HS-5 (cell line): ENCODE measurements around the gene PYURF.

Experiments
- DNase-seq: peaks from one replicate; pipeline ENCODE4 v3.0.0-alpha.2; 2012; ENCODE audit warnings: low read depth

Gene PYURF

GRCh38 chr4:88511236-88511635 lies 12.3 kb downstream of the PYURF start:
- no peak for DNase-seq

- no peak for DNase-seq
Observed at GRCh38 chr4:88503344-88503743, 20.2 kb downstream of the PYURF start.

- DNase-seq = no peak
Observed at GRCh38 chr4:88497859-88498409, 25.6 kb downstream of the PYURF start.

GRCh38 chr4:88489100-88489761 lies 34.3 kb downstream of the PYURF start:
- DNase-seq = no peak

GRCh38 chr4:88481537-88481936 lies 42.0 kb downstream of the PYURF start:
- DNase-seq = no peak

GRCh38 chr4:88478247-88478646 lies 45.3 kb downstream of the PYURF start:
- no peak for DNase-seq

- no peak for DNase-seq
Observed at GRCh38 chr4:88477229-88477860, 46.2 kb downstream of the PYURF start.
